Muscle layer of colon (tissue), 2 donors: ENCODE measurements around the gene NMNAT2.
A peak's percentile ranks its signal among the peaks of the same experiment; 100 is the strongest.

Experiments
- H3K27ac ChIP-seq: one replicate; pipeline ENCODE4 v1.7.0; 2013; ENCODE audit warnings: low read depth, mild to moderate bottlenecking, low read length, moderate library complexity
- H3K27me3 ChIP-seq, 2 donors: one replicate each; pipeline ENCODE4 v1.7.0; 2013; ENCODE audit warnings: low read length in 2 of 2, mild to moderate bottlenecking in 2 of 2; ENCODE audit not compliant: insufficient read depth in 2 of 2, control insufficient read depth in 1 of 2
- H3K36me3 ChIP-seq: one replicate; pipeline ENCODE4 v1.7.0; 2013; ENCODE audit warnings: mild to moderate bottlenecking, low read length; ENCODE audit not compliant: insufficient read depth
- H3K4me1 ChIP-seq: one replicate; pipeline ENCODE4 v1.7.0; 2013; ENCODE audit warnings: mild to moderate bottlenecking, low read length; ENCODE audit not compliant: insufficient read depth
- H3K4me3 ChIP-seq, 2 donors: one replicate each; pipeline ENCODE4 v1.7.0; 2013; ENCODE audit warnings: low read length in 2 of 2, low read depth in 1 of 2, mild to moderate bottlenecking in 1 of 2, moderate library complexity in 1 of 2
- H3K9ac ChIP-seq: one replicate; pipeline ENCODE4 v1.7.0; 2013; ENCODE audit warnings: low read length
- H3K9me3 ChIP-seq: one replicate; pipeline ENCODE4 v1.7.0; 2013; ENCODE audit warnings: mild to moderate bottlenecking, low read length
- donor health status: abdominal sarcoma.
- donor health status: Adenocarcinoma of cecum.

NMNAT2 gene

DNA sequence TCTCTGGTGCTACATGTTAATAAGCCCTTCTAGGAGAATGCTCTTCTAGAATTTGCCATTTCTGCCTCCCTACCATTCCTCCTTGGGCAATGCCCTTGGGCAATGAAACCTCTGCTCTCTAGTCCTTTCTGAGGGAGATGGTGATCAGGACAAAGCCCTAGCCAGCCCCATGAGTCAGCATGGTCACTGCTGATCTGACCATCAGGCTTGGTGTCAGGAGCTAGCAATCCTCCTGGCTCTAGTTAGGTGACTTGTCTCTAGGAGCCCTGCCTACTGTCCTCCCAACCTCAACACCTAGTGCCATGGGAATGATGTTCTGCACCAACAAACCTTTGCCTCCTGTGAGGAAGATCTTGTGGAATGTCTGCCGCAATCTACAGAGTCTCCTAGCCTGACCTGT, 89.8 kb downstream of the NMNAT2 start:
- Histone ChIP-seq H3K9me3 (no peaks in the 10 kb centered on the region), H3K36me3 (no peaks in the 10 kb centered on the region), H3K27ac (peak overlapping the region; percentile 75), H3K4me1 (peaks cover 52% of the 10 kb centered on the region), H3K27me3 (no peaks in the 10 kb centered on the region), H3K9ac (no peak overlapping the region), H3K4me3 (no peak overlapping the region)

DNA sequence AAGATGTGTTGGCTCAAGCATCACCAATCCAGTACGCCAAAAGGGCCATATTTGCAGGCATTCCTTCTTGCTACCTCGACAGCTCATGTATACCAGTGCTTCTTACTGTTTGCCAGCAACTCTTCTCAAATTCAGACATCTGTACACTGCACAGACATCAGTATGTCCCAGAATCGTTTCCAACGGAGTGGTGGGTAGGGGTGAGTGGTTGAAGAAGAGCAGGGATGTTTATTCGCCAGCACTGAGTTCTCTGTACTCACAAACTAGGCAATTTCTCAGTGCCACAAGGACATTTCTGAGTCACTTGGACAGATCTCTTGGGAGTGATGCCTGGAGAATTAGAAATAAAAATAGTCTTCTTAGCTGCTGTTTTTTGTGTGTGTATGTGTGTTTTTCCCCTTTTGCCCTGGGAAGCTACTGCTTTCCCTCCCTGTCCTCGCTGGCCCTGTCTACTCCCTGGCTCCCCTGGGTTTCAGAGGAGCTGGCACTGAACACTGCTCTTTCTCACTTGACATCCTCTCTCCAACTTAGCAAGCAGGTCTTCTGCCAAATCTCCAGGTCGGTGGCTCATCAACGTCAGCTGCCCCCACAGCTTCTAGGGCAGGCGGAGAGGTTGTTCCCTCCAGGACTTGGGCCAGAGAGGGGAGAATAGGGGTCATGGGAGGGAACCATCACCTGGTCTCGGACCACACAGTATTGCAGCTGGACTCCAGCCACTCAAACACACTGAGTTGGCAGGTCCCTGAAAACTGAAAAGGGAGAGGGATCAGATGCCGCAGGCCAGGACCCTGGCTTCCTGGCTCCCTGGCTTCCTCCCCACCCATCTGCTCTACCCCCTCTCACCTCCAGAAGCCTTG, 90.5 kb downstream of the NMNAT2 start:
- H3K4me3 ChIP-seq = peak overlapping the region in 1 of 2 donors; percentile 12
- peak overlapping the region; percentile 75 for H3K27ac ChIP-seq
- H3K36me3 ChIP-seq = no peaks in the 10 kb centered on the region
- H3K9ac ChIP-seq = peak overlapping the region; percentile 10
- no peaks in the 10 kb centered on the region for H3K9me3 ChIP-seq
- no peaks in the 10 kb centered on the region for H3K27me3 ChIP-seq
- peaks cover 52% of the 10 kb centered on the region for H3K4me1 ChIP-seq

DNA sequence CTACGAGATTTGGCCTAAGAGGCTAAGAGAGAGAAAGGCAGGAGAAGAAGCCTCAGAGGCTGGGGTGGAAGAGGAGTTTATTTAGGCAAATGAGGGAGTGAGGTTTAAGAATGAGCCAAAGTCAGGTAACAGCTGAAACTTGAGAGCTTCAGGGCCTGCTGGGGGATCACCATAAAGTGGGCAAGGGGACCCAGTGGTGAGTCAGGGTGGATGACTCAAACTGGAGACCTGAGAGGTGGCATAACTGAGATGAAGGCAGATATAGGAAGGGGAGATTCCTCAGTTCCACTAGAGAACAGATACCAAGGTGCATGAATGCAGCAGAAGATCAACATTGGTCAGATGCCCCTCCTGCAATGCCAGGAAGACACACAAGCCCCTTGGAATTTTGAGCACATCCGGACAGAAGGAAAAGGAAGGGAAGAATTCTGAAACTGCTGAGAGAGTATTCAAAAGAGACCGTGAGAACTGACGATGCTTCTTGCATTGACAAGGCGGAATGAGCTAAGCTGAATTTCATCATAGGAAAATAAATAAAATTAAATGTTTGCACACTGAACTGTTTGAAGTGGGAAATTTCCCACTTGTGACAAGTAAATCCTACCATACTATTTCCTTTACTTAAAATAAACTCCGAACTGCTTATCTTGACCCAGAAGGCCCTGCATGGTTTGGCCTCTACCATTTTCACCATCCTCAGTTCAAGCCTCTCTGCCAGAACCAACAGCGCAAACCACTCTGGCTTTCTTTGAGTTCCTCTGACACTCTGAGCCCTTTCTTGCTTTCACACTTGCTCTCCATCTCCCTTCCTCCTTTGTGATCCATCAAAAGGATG, 94.1 kb downstream of the NMNAT2 start:
- H3K36me3 ChIP-seq = no peaks in the 10 kb centered on the region
- no peak overlapping the region for H3K9ac ChIP-seq
- peaks cover 29% of the 10 kb centered on the region for H3K4me1 ChIP-seq
- no peaks in the 10 kb centered on the region for H3K27me3 ChIP-seq
- H3K9me3 ChIP-seq = no peaks in the 10 kb centered on the region
- H3K27ac ChIP-seq = no peak overlapping the region
- no peak overlapping the region for H3K4me3 ChIP-seq

DNA sequence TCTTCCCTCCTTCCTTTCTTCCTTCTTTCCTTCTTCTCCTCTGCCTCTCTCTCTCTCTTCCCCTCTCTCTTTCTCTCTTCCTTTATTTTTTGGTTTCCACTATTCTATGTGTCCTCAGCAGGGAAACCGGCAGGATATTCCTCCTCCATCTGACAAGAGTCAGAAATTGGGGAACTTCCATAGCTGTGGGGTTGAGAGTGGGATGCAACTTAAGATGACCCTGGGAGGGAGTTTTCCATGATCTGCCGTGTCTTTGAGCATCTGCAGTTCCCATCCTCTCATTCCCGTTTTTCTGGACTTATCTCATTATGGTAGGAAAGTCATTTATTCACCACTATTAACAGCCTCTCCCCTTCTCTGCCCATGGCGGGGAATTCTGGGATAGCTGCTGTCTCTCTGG, 98.6 kb downstream of the NMNAT2 start:
- no peaks in the 10 kb centered on the region for H3K9me3 ChIP-seq
- H3K4me1 ChIP-seq = peaks cover 24% of the 10 kb centered on the region
- H3K27ac ChIP-seq = peak overlapping the region; percentile 29
- no peak overlapping the region for H3K9ac ChIP-seq
- no peaks in the 10 kb centered on the region for H3K36me3 ChIP-seq
- H3K4me3 ChIP-seq = no peak overlapping the region
- H3K27me3 ChIP-seq = no peaks in the 10 kb centered on the region

DNA sequence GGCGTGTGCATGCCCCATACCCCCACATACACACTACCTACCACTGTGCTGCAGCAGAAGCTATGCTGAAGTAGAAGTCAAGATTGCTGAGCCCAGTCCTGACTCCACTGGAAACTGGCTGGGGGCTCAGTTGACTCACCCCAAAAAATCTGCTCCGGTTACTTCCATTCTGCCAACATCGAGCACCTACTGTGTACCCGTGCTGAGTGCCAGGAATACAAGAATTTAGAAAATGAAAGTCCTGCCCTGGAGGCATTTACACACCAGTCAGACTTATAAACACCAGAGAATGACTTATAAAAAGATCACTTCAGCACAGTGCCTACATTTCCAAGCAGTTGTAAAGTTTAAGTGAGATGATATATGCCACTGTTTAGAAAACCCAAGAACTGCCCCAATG, 99.1 kb downstream of the NMNAT2 start:
- Histone ChIP-seq H3K4me3 (no peak overlapping the region), H3K36me3 (no peaks in the 10 kb centered on the region), H3K4me1 (peaks cover 24% of the 10 kb centered on the region), H3K9me3 (no peaks in the 10 kb centered on the region), H3K9ac (no peak overlapping the region), H3K27ac (peak overlapping the region; percentile 29), H3K27me3 (no peaks in the 10 kb centered on the region)

DNA sequence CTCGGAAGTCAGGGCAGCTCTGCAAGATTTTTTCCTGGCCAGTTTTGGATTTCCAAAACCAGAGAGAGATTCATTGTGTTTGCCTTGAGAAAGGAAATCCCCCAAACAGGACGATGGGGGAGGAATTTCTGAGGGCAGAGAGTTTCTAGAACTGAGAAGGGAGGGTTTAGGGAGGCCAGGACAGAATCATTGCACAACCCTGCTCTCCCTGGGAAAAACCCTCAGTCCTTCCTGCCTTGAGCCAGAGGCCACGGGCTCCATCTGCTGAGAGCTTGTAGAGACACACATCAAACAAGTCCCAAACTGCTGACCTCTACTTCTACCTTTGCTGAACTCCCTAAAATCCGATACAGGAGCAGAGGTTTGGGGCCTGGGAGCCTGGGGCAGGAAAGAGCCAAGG, 99.7 kb downstream of the NMNAT2 start:
- Histone ChIP-seq H3K9me3 (no peaks in the 10 kb centered on the region), H3K9ac (no peak overlapping the region), H3K27me3 (no peaks in the 10 kb centered on the region), H3K4me3 (no peak overlapping the region), H3K4me1 (peaks cover 24% of the 10 kb centered on the region), H3K36me3 (no peaks in the 10 kb centered on the region), H3K27ac (peak overlapping the region; percentile 29)

DNA sequence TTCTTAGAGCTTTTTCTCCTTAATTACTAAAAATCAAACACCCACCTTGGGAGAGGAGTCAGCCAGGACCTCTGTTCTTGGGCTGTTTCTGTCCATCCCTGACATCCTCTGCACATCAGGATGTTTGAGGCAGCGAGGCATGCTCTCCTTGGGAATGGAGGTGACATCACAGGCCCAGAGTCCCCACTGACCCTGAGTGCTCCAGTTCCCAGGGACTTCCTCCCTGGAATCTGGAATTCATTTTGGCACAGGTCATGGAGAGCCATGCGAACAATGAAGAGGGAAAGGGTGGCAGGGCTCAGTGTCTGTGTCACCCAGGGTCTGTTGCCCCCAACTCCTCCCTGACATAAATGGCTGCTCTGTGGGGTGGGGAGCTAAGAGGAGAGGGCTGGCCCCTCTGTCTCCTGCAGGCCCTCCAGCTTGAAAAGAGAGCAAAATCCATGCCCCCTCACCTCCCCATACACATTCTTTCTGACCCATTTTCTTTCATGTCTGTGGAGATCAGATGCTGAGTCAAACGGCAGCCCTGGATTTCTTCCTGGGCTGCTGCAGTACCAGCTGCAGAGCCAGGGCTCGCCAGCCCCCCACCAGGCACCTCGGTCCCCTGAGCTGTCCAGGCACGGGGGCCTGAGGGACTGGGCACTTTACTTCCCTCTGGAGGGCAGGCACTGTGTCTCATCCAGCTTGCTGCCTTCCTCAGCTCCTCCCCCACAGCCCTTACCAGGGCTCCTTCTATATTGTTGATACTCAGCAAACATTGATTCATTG, 102.0 kb downstream of the NMNAT2 start:
- no peak overlapping the region for H3K27ac ChIP-seq

DNA sequence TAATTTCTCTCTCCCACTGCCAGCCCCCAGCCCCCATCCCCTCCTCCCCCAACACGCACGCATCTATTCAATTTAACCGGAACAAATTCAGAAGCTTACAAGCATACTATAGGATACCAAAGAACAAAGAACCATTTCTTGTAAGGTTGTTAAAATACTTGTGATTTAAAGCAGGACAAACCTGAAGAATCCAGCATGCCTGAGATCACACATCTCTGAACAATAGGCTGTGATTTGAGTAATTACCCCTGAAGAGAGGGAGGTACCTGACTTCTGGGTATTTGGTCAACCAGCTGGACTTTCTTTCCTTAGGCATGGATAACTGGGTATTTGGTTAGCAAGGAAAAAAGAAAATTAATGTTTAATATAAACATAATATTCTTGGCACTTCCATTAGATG, 105.1 kb downstream of the NMNAT2 start:
- no peak overlapping the region for H3K4me3 ChIP-seq
- H3K9me3 ChIP-seq = no peaks in the 10 kb centered on the region
- H3K27ac ChIP-seq = no peak overlapping the region
- H3K36me3 ChIP-seq = no peaks in the 10 kb centered on the region
- H3K9ac ChIP-seq = no peak overlapping the region
- peaks cover 28% of the 10 kb centered on the region for H3K4me1 ChIP-seq
- no peaks in the 10 kb centered on the region for H3K27me3 ChIP-seq

More for the DNA sequence above, 102.0 kb downstream of the NMNAT2 start:
- Histone ChIP-seq H3K4me3 (no peak overlapping the region), H3K27me3 (no peaks in the 10 kb centered on the region), H3K9ac (no peak overlapping the region), H3K36me3 (no peaks in the 10 kb centered on the region), H3K4me1 (peaks cover 32% of the 10 kb centered on the region), H3K9me3 (no peaks in the 10 kb centered on the region)

DNA sequence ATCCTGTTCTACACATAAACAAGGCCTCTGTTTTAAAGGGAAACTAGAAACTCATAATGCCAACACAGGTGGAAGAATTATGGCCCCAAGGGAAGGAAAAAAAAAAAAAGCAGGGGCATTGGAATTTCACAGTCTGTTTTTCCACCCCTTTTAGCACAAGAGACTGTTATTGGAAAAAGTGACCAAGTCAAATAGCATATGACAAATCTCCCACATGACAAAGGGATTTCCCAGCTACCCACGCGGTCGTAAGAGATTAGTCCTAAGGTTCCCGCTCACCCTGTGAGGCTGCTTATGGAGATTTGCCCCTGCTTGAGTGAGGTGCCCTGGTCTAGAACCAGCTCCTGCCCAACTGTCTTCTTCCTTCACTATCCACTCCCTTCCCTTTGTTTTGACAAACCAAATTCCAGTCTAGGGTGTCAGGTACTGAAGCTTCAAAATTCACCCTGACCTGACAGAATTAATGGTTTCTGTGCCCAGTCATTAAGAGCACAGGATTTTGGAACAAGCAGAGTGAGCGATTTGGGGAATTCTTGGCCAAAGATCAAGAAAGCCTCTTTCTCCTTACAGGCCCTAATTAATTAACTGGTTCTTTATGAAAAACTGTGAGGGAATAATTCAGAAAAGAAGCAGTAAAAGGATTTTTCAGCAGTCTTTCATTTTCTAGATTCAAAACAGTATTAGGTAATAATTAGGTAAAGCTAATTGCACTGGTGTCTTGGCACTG, 107.3 kb downstream of the NMNAT2 start:
- no peaks in the 10 kb centered on the region for H3K27me3 ChIP-seq
- H3K9me3 ChIP-seq = no peaks in the 10 kb centered on the region
- no peak overlapping the region for H3K9ac ChIP-seq
- H3K4me3 ChIP-seq = no peak overlapping the region
- peak overlapping the region; percentile 28 for H3K27ac ChIP-seq
- H3K36me3 ChIP-seq = no peaks in the 10 kb centered on the region
- peaks cover 33% of the 10 kb centered on the region for H3K4me1 ChIP-seq

DNA sequence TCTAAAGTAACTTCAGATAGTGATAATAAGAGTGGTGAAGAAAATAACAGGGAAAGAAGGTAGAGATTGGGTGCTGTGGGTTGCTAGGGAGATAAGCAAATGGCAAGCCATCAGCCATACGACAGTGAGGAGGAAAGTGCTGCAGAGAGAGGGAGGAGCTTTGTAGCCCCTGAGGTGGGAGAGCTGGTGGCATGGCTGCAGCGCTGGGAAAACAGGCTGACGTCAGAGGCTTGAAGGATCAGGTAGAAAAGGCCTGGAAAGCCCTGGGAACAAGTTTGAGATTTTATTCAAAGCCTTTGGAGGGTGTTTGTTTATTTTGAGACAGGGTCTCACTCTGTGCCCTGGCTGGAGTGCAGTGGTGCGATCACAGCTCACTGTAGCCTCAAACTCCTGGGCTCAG, 109.5 kb downstream of the NMNAT2 start:
- H3K4me3 ChIP-seq = no peak overlapping the region
- no peaks in the 10 kb centered on the region for H3K9me3 ChIP-seq
- H3K36me3 ChIP-seq = no peaks in the 10 kb centered on the region
- H3K4me1 ChIP-seq = peaks cover 37% of the 10 kb centered on the region
- no peak overlapping the region for H3K27ac ChIP-seq
- H3K27me3 ChIP-seq = no peaks in the 10 kb centered on the region
- no peak overlapping the region for H3K9ac ChIP-seq
